Measurements from ENCODE around the gene THSD4.

THSD4 gene

DNA sequence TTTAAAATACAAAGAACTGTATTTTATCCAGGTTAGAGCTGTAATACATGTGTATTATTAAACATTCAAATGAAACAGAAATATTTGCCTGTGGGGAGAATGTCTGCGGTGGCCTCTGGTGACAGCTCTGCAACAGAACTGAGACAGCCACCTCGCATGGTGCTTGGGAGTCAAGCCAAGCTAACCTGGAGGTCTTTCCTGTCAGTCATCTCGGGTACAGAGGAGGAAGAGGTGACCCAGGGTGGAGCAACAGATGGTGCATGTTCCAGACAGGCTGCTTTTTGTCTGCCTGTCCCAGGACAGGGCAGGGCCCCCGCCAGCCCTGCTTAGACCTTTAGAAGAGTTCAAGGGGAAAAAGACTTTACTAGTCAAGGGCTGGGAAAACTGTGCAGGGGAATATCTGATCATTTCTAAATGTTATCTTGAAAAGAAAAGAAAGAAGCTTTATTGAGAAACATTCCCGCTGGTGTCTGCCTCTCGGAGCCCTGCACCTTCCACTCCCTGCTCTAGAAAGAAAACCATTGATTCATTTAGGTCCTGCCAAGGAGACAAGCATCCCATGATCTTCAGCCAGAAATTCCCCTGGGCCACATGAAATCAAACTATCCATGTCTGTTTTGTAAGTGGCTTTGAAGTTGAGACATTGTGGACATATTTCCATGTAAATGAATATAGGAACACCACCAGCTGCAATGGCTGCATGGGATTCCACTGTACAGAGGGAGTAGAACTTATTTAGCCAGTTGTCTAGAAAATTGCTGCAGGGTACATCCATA lies 689.6 kb downstream of the THSD4 start:
- DNase-seq (ENCODE audit: low spot score): no peak

- DNase-seq (ENCODE audit: low spot score): peak; percentile 45
These were observed 691.2 kb downstream of the THSD4 start for GRCh38 chr15:71806452-71806931.

DNA sequence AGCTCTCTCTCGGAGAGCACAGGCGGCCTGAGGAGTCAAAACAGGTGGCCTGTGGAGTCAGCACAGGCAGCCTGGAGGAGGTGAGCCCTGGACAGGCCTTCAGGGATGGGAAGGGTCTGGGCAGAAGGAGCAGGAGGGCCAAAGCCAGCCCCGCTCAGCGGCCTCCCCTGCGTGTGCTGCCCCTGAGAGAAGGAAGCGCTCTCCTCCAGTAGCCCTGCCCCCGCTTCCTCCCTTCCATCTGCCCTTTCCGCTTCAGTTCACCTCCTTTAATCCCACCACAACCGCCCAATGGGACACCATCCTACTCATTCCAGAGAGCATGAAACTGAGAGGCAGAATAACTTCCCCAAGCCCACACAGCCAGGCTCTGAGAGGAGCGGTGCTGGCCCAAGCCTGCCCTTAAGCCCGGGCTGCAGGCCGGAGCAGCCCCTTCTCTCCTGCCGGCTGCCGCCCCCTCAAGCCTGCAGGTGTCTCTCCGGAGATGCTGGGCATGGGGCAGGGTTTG lies 691.9 kb downstream of the THSD4 start:
- no peak for DNase-seq (ENCODE audit: low spot score)

DNA sequence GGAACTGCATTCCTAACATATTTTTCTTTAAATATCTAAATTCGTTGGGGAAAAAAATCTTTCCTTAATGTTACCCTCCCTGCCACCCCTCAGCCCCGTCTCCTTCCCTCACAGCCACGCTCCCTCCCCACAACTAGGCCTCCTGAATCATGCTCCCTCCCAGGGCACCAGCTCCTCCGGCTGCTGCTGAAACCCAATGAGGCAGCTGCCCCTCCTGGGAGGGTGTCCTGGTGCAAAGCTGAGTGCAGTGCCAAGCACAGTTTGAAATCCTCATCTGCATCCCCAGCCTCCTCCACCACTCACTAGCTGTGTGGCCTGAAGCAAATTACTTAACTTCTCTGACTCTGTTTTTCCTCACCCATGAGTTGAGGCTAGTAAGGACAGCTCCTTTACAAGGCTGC lies 692.4 kb downstream of the THSD4 start:
- no peak for DNase-seq (ENCODE audit: low spot score)

- DNase-seq (ENCODE audit: low spot score): no peak
These were observed 693.2 kb downstream of the THSD4 start for GRCh38 chr15:71808311-71809020.

GRCh38 chr15:71809346-71809745 lies 694.1 kb downstream of the THSD4 start:
- DNase-seq (ENCODE audit: low spot score): no peak

DNA sequence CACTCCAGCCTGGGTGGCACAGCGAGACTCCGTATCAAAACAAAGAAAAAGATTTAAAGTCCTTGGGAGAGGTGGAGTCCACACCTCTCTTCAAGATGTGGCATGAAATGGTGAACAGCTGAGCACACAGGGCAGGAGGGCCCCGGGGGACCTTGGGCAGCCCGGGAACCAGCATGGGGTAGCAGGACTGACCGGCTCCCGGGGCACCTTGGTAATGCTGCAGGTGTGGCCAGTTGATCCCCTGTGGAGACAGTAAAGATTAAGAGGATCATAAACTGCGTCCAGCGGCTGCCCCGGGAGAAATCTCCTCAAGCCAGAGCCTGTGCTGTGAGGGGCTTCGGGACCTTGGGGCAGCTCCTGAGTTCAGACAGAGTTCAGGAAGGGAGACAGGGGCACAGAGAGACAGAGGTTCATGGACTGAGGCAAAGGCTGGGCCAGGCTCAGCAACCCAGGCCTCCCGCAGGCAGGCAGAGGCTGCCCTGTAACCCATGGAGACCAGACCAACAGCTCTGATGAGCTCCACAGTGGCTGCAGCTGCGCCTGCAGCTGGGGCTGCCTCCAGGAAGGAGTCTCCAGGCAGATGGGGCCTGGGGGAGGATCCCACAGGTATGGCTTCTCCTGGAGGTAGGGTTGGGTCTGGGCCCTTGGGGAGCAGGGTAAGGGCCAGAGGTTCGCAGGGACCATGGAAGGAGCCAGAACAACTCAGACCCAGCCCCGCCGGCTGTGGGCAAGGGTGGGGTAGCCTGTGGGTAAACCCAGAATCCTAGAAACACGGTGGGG lies 695.2 kb downstream of the THSD4 start, which contains the start of gene NR2E3:
Gene NR2E3, plus strand, starts transcription at position 299 of the 780 bp plus-strand sequence. Its CDS starts 190 bp downstream, at position 489.
- no peak for DNase-seq (ENCODE audit: low spot score)

- no peak for DNase-seq (ENCODE audit: low spot score)
These were observed 695.9 kb downstream of the THSD4 start for GRCh38 chr15:71811036-71811736.

GRCh38 chr15:71811752-71812735 lies 696.8 kb downstream of the THSD4 start:
- DNase-seq (ENCODE audit: low spot score): no peak

DNA sequence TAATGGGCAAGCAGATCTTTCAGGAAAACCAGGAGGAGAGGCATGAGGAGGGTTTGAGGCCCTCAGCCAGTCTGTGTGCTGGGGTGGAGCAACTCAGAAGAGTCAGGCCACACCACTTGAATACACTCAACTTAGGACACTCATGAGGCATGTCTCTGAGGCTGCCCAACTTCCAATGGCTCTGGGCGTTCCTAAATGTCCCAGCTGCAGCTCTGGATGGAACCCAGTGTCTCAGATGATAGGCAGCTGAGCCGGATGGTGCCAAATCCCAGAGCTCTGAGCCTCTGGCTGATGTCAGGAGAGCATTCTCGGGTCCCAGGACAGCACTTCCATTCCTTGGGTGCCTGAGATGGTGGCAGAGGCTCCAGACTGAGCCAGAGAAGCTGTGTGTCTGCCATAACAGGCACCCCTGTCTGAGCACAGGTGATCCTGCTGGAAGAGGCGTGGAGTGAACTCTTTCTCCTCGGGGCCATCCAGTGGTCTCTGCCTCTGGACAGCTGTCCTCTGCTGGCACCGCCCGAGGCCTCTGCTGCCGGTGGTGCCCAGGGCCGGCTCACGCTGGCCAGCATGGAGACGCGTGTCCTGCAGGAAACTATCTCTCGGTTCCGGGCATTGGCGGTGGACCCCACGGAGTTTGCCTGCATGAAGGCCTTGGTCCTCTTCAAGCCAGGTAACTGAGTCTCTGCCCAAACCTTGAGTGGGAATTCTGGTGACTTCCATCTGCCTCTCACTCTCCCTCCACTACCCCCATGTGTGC lies 697.9 kb downstream of the THSD4 start:
- DNase-seq (ENCODE audit: low spot score): no peak

- no peak for DNase-seq (ENCODE audit: low spot score)
These were observed 698.6 kb downstream of the THSD4 start for GRCh38 chr15:71813723-71814470.

DNA sequence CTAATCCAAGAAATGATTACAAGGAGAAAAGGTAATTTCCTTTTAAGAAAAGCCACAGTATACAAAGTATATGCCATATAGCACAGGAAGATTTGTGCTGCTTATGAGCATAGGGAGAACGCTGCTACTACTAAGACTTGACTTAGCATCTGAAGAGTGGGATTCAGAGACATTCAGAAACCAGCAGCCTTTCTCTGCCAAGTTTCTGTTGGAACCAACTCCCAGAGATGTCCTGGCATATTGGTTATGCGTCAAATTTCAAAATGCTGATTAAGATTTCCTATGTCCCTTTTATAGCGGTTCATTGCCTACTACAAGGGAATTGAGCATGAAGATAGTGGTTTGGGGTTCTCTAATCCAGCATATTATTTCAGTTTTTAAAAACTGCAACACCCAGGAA lies 700.0 kb downstream of the THSD4 start:
- no peak for DNase-seq (ENCODE audit: low spot score)

DNA sequence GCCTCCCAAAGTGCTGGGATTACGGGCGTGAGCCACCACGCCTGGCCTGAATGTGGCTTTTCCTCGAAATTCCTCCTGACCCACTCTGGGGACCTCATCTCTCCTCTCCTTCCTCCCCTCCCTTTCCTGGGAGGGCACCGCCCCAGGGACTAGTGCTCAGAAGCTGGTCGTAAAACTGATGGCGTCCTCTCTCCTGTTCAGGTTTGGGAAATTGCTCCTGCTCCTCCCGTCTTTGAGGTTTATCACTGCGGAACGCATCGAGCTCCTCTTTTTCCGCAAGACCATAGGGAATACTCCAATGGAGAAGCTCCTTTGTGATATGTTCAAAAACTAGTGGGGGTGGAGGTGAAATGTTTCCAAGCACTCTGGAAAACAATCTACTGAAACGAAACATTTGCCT lies 702.1 kb downstream of the THSD4 start:
- no peak for DNase-seq (ENCODE audit: low spot score)

- no peak for DNase-seq (ENCODE audit: low spot score)
These were observed 704.9 kb downstream of the THSD4 start for GRCh38 chr15:71820127-71820526.

GRCh38 chr15:71821547-71822129 lies 706.4 kb downstream of the THSD4 start:
- no peak for DNase-seq (ENCODE audit: low spot score)

GRCh38 chr15:71822890-71823630 lies 707.8 kb downstream of the THSD4 start:
- no peak for DNase-seq (ENCODE audit: low spot score)

DNA sequence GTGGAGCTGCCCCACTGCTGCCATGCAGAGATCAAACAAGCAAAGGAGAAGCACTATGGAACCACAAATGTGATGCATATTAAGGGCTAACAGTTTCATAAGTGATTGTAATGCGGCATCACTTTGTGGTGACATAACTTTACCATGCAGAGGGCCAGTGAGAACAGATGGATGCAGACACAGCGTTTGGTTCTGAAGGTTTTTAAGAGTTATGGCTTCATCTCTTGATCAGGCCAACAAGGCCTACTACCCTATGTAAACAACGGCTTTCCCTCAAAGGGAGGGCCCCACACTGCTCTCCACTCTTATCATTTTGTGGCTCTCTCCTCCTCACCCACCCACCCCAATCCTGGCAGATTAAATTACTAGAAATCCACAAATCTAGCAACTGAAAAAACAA lies 708.5 kb downstream of the THSD4 start:
- no peak for DNase-seq (ENCODE audit: low spot score)

Data from SK-N-DZ (cell line).